Thymus (tissue), 11 donors: ENCODE data around the gene DIP2C. TPM values are rescaled to one million over a fixed set of nuclear protein-coding genes. Genes with fewer than 3 reads are reported as not detected.
A peak's percentile ranks its signal among the peaks of the same experiment; 100 is the strongest.

Experiments
- DNase-seq, 9 donors: peaks; one replicate each; pipeline ENCODE4 v3.0.0-alpha.2; 2013; ENCODE audit warnings: low spot score in 9 of 9, low read depth in 6 of 9, missing footprints in 1 of 9
- H3K27ac ChIP-seq, 2 donors: one replicate each; pipeline ENCODE4 v1.5.1; 2013; ENCODE audit warnings: control low read depth in 1 of 2, low read depth in 1 of 2, low read length in 1 of 2, mild to moderate bottlenecking in 1 of 2, moderate library complexity in 1 of 2
- H3K27me3 ChIP-seq, 2 donors: one replicate each; pipeline ENCODE4 v1.5.1; 2013; ENCODE audit warnings: low read length in 1 of 2; ENCODE audit not compliant: control insufficient read depth in 2 of 2, insufficient read depth in 1 of 2
- H3K36me3 ChIP-seq, 2 donors: one replicate each; pipeline ENCODE4 v1.5.1; 2013; ENCODE audit warnings: low read length in 1 of 2, mild to moderate bottlenecking in 1 of 2, moderate library complexity in 1 of 2; ENCODE audit not compliant: control insufficient read depth in 2 of 2, insufficient read depth in 2 of 2
- H3K4me1 ChIP-seq, 2 donors: one replicate each; pipeline ENCODE4 v1.5.1; 2013; ENCODE audit warnings: low read length in 2 of 2; ENCODE audit not compliant: control insufficient read depth in 2 of 2, insufficient read depth in 2 of 2
- H3K4me3 ChIP-seq, 2 donors: one replicate each; pipeline ENCODE4 v1.5.1; 2013; ENCODE audit warnings: low read length in 2 of 2, control low read depth in 1 of 2, mild to moderate bottlenecking in 1 of 2
- H3K9me3 ChIP-seq, 2 donors: one replicate each; pipeline ENCODE4 v1.5.1; 2013; ENCODE audit warnings: low read length in 1 of 2, mild to moderate bottlenecking in 1 of 2; ENCODE audit not compliant: control insufficient read depth in 2 of 2, insufficient read depth in 1 of 2
- WGBS: extraction: QIAGEN DNeasy Blood & Tissue Kit; methylation state at CpG from one replicate; pipeline ENCODE4 v1.1.7; 2013; 5-methylcytosine and 5-hydroxymethylcytosine counted together
- polyA plus RNA-seq: library from polyadenylated mRNA; stranded (reverse); fragments of 200-250 nt; gene quantifications from one replicate; pipeline ENCODE4 v1.2.3, GENCODE V29; 2013
- total RNA-seq: library from RNA; stranded (reverse); fragments of 120-200 nt; gene quantifications from one replicate; pipeline ENCODE4 v1.2.4, GENCODE V29; 2013
- donor health status: healthy.

DIP2C gene
- total and polyA plus RNA-seq, 2 donors, result 2.2 to 3.4 TPM

GRCh38 chr10:282294-283139 is 407.0 kb downstream of the DIP2C start:
- H3K36me3 ChIP-seq, result no peaks in the 10 kb centered on the region
- DNase-seq, result no peak
- H3K9me3 ChIP-seq, result no peaks in the 10 kb centered on the region
- H3K27me3 ChIP-seq, result peaks cover 0 to 2% of the 10 kb centered on the region in 2 donors
- H3K4me1 ChIP-seq, result no peaks in the 10 kb centered on the region
- no peak overlapping the region for H3K4me3 ChIP-seq
- H3K27ac ChIP-seq, result no peak overlapping the region
- 83% methylated on average over 7 of the region's 7 CpGs for WGBS

GRCh38 chr10:279655-280054 is 409.8 kb downstream of the DIP2C start:
- DNase-seq, result peak in 1 of 9 donors; percentile 6
- H3K27ac ChIP-seq, result no peak overlapping the region
- WGBS, result 94% methylated on average over 10 of the region's 10 CpGs
- H3K9me3 ChIP-seq, result no peaks in the 10 kb centered on the region
- H3K4me3 ChIP-seq, result no peak overlapping the region
- H3K27me3 ChIP-seq, result peaks cover 0 to 2% of the 10 kb centered on the region in 2 donors
- no peaks in the 10 kb centered on the region for H3K36me3 ChIP-seq
- H3K4me1 ChIP-seq, result no peaks in the 10 kb centered on the region

GRCh38 chr10:279232-279631 is 410.2 kb downstream of the DIP2C start:
- DNase-seq, result no peak
- H3K36me3 ChIP-seq, result no peaks in the 10 kb centered on the region
- no peaks in the 10 kb centered on the region for H3K4me1 ChIP-seq
- no peak overlapping the region for H3K27ac ChIP-seq
- no peak overlapping the region for H3K4me3 ChIP-seq
- no peaks in the 10 kb centered on the region for H3K9me3 ChIP-seq
- 96% methylated on average over 9 of the region's 9 CpGs for WGBS
- peaks cover 0 to 2% of the 10 kb centered on the region in 2 donors for H3K27me3 ChIP-seq

GRCh38 chr10:278707-279106 is 410.8 kb downstream of the DIP2C start:
- no peak overlapping the region for H3K27ac ChIP-seq
- H3K9me3 ChIP-seq, result no peaks in the 10 kb centered on the region
- no peaks in the 10 kb centered on the region for H3K36me3 ChIP-seq
- 95% methylated on average over 5 of the region's 5 CpGs for WGBS
- no peak overlapping the region for H3K4me3 ChIP-seq
- no peaks in the 10 kb centered on the region for H3K4me1 ChIP-seq
- peaks cover 0 to 2% of the 10 kb centered on the region in 2 donors for H3K27me3 ChIP-seq
- no peak for DNase-seq

GRCh38 chr10:277963-278362 is 411.5 kb downstream of the DIP2C start:
- Histone ChIP-seq H3K36me3 (no peaks in the 10 kb centered on the region), H3K4me1 (no peaks in the 10 kb centered on the region), H3K27ac (no peak overlapping the region), H3K27me3 (peaks cover 0 to 4% of the 10 kb centered on the region in 2 donors), H3K4me3 (no peak overlapping the region), H3K9me3 (no peaks in the 10 kb centered on the region)
- WGBS, result 98% methylated on average over 19 of the region's 19 CpGs
- DNase-seq, result no peak

- no peak for DNase-seq
- Histone ChIP-seq H3K36me3 (no peaks in the 10 kb centered on the region), H3K9me3 (no peaks in the 10 kb centered on the region), H3K4me3 (no peak overlapping the region), H3K27me3 (peaks cover 0 to 2% of the 10 kb centered on the region in 2 donors), H3K27ac (no peak overlapping the region), H3K4me1 (peaks cover 0 to 6% of the 10 kb centered on the region in 2 donors)
- WGBS, result 97% methylated on average over 18 of the region's 18 CpGs
These were observed 413.8 kb downstream of the DIP2C start for GRCh38 chr10:275680-276079.

GRCh38 chr10:274866-275265 is 414.6 kb downstream of the DIP2C start:
- H3K36me3 ChIP-seq, result no peaks in the 10 kb centered on the region
- DNase-seq, result no peak
- no peaks in the 10 kb centered on the region for H3K9me3 ChIP-seq
- 81% methylated on average over 2 of the region's 2 CpGs for WGBS
- H3K4me3 ChIP-seq, result no peak overlapping the region
- peaks cover 0 to 2% of the 10 kb centered on the region in 2 donors for H3K27me3 ChIP-seq
- peaks cover 0 to 6% of the 10 kb centered on the region in 2 donors for H3K4me1 ChIP-seq
- H3K27ac ChIP-seq, result no peak overlapping the region

- Histone ChIP-seq H3K27ac (no peak overlapping the region), H3K36me3 (no peaks in the 10 kb centered on the region), H3K27me3 (peaks cover 0 to 2% of the 10 kb centered on the region in 2 donors), H3K4me3 (no peak overlapping the region), H3K4me1 (peaks cover 0 to 6% of the 10 kb centered on the region in 2 donors), H3K9me3 (no peaks in the 10 kb centered on the region)
- DNase-seq, result no peak
- WGBS, result 97% methylated on average over 16 of the region's 16 CpGs
These were observed 416.4 kb downstream of the DIP2C start for GRCh38 chr10:273088-273487.

GRCh38 chr10:271722-272121 is 417.7 kb downstream of the DIP2C start:
- H3K9me3 ChIP-seq, result no peaks in the 10 kb centered on the region
- DNase-seq, result peak in 3 of 9 donors; percentile 3 to 24 (median 5)
- 97% methylated on average over 6 of the region's 6 CpGs for WGBS
- no peak overlapping the region for H3K27ac ChIP-seq
- peaks cover 0 to 2% of the 10 kb centered on the region in 2 donors for H3K27me3 ChIP-seq
- H3K4me1 ChIP-seq, result peaks cover 0 to 6% of the 10 kb centered on the region in 2 donors
- H3K36me3 ChIP-seq, result no peaks in the 10 kb centered on the region
- no peak overlapping the region for H3K4me3 ChIP-seq
